HG03575 (cell line): ENCODE results near the gene ANO7.

Experiments
- ATAC-seq: cut with Tn5 transposase; IDR thresholded peaks from one replicate; pipeline ENCODE4 v1.9.1; 2021; ENCODE audit not compliant: unreplicated experiment, insufficient number of reproducible peaks, low FRiP score; ENCODE audit errors: extremely low read depth

The ANO7 gene

GRCh38 chr2:241188361-241189092, at the start of gene ANO7:
Gene ANO7, plus strand, starts transcription at chr2:241188677. Its CDS starts 1,387 bp downstream, at chr2:241190064.
- ATAC-seq = no peak

GRCh38 chr2:241139531-241140444, 48.7 kb upstream of the ANO7 start:
- ATAC-seq = no peak

- no peak for ATAC-seq
Observed at GRCh38 chr2:241140445-241140840, 48.0 kb upstream of the ANO7 start.

GRCh38 chr2:241141214-241141770, 47.2 kb upstream of the ANO7 start:
- ATAC-seq = no peak

GRCh38 chr2:241142063-241142462, 46.4 kb upstream of the ANO7 start:
- ATAC-seq = no peak

GRCh38 chr2:241142593-241142992, 45.9 kb upstream of the ANO7 start:
- ATAC-seq = no peak

GRCh38 chr2:241146286-241146685, 42.2 kb upstream of the ANO7 start:
- ATAC-seq = no peak

- ATAC-seq = no peak
Observed at GRCh38 chr2:241147336-241147735, 41.1 kb upstream of the ANO7 start.

- ATAC-seq = no peak
Observed at GRCh38 chr2:241148239-241148638, 40.2 kb upstream of the ANO7 start.

GRCh38 chr2:241148891-241149674, 39.4 kb upstream of the ANO7 start, which contains the start of gene PASK:
Gene PASK, minus strand, starts transcription at chr2:241149472. Its CDS starts 6,440 bp downstream, at chr2:241143032.
- ATAC-seq = peak; percentile 41

- ATAC-seq = no peak
Observed at GRCh38 chr2:241149675-241149924, 38.9 kb upstream of the ANO7 start.

GRCh38 chr2:241149925-241150659, 38.4 kb upstream of the ANO7 start, which contains the start of gene PPP1R7:
Gene PPP1R7, plus strand, starts transcription at chr2:241150467. Its CDS starts 29 bp downstream, at chr2:241150496.
- peak; percentile 45 for ATAC-seq

- ATAC-seq = no peak
Observed at GRCh38 chr2:241150660-241151530, 37.6 kb upstream of the ANO7 start.

- ATAC-seq = no peak
Observed at GRCh38 chr2:241151934-241152660, 36.4 kb upstream of the ANO7 start.

GRCh38 chr2:241153616-241154015, 34.9 kb upstream of the ANO7 start:
- ATAC-seq = no peak

- no peak for ATAC-seq
Observed at GRCh38 chr2:241154915-241155314, 33.6 kb upstream of the ANO7 start.

- no peak for ATAC-seq
Observed at GRCh38 chr2:241155936-241156335, 32.5 kb upstream of the ANO7 start.
